Measurements from ENCODE around the gene FRAS1. TPM values are rescaled to one million over a fixed set of nuclear protein-coding genes. Genes with fewer than 3 reads are reported as not detected.

FRAS1 gene
- total and polyA plus RNA-seq, 2 donors (not counting 1 experiment from before 2014, with no cell fraction given): 0.03 to 0.12 TPM

GRCh38 chr4:78184584-78184983 lies 127.5 kb downstream of the FRAS1 start:
- H3K27ac Mint-ChIP-seq: no peak overlapping the region
- CTCF ChIA-PET: no interaction called here
- H3K27me3 Mint-ChIP-seq: peaks cover 2% of the 10 kb centered on the region
- intact Hi-C loops (cut with micrococcal nuclease): no loop called here
- H3K4me1 ChIP-seq (ENCODE audit: control insufficient read depth in 2 of 2, insufficient read depth in 2 of 2, low read length in 2 of 2): no peaks in the 10 kb centered on the region
- H3K27ac ChIP-seq (ENCODE audit: low read length in 2 of 2): no peak overlapping the region
- no peak overlapping the region for H3K4me3 Mint-ChIP-seq
- H3K4me3 ChIP-seq (ENCODE audit: control extremely low read depth in 1 of 5, extremely low read depth in 1 of 5, insufficient read depth in 1 of 5, low read depth in 2 of 5, low read length in 4 of 5): no peak overlapping the region
- no peak overlapping the region for H2AFZ ChIP-seq (ENCODE audit: insufficient read depth, low read depth, low read length, poor library complexity, severe bottlenecking)
- ATAC-seq (ENCODE audit: low read depth): no peak
- H3K27me3 ChIP-seq (replicated peaks in 1 of 4; ENCODE audit: control extremely low read depth in 1 of 4, control insufficient read depth in 3 of 4, insufficient read depth in 4 of 4, low read length in 3 of 4): no peaks in the 10 kb centered on the region
- no peaks in the 10 kb centered on the region for H3K4me1 Mint-ChIP-seq
- peaks cover 0 to 2% (median 0%) of the 10 kb centered on the region in 3 donors for H3K9me3 ChIP-seq (ENCODE audit: control extremely low read depth in 1 of 3, control insufficient read depth in 2 of 3, insufficient read depth in 1 of 3, low read length in 2 of 3)
- TF ChIP-seq EZH2 (IDR thresholded peaks at IDR 0.05; ENCODE audit: borderline replicate concordance, insufficient read depth, low read depth, low read length, poor library complexity, severe bottlenecking) (no peak), CTCF (IDR thresholded peaks at IDR 0.05) (no peak)
- no peaks in the 10 kb centered on the region for H4K20me1 ChIP-seq (ENCODE audit: control insufficient read depth, insufficient read depth, low read length, poor library complexity, severe bottlenecking)
- DNase-seq: no peak
- H3K9me3 Mint-ChIP-seq (ENCODE audit: insufficient read depth): no peaks in the 10 kb centered on the region
- H3K9ac ChIP-seq (ENCODE audit: low read length): no peak overlapping the region
- POLR2A ChIA-PET: no interaction called here
- no peaks in the 10 kb centered on the region for H3K79me2 ChIP-seq (ENCODE audit: control insufficient read depth, insufficient read depth, low read length)
- H3K36me3 ChIP-seq (replicated peaks in 1 of 2; ENCODE audit: control extremely low read depth in 1 of 2, control insufficient read depth in 1 of 2, extremely low read depth in 1 of 2, insufficient read depth in 2 of 2, low read length in 1 of 2): no peaks in the 10 kb centered on the region
- H3K4me2 ChIP-seq (replicated peaks; ENCODE audit: low read depth, low read length, poor library complexity, severe bottlenecking): no peak overlapping the region

- POLR2A ChIA-PET: no interaction called here
- Mint-ChIP-seq H3K4me3 (no peak overlapping the region), H3K27me3 (peaks cover 2% of the 10 kb centered on the region), H3K9me3 (ENCODE audit: insufficient read depth) (no peaks in the 10 kb centered on the region), H3K4me1 (no peaks in the 10 kb centered on the region), H3K27ac (no peak overlapping the region)
- ATAC-seq (ENCODE audit: low read depth): no peak
- no peak overlapping the region for H3K9ac ChIP-seq (ENCODE audit: low read length)
- no peak for TF ChIP-seq EZH2 (IDR thresholded peaks at IDR 0.05; ENCODE audit: borderline replicate concordance, insufficient read depth, low read depth, low read length, poor library complexity, severe bottlenecking)
- no peak for TF ChIP-seq CTCF (IDR thresholded peaks at IDR 0.05)
- no peak for DNase-seq
- H3K4me2 ChIP-seq (replicated peaks; ENCODE audit: low read depth, low read length, poor library complexity, severe bottlenecking): no peak overlapping the region
- peaks cover 0 to 2% (median 0%) of the 10 kb centered on the region in 3 donors for H3K9me3 ChIP-seq (ENCODE audit: control extremely low read depth in 1 of 3, control insufficient read depth in 2 of 3, insufficient read depth in 1 of 3, low read length in 2 of 3)
- no peaks in the 10 kb centered on the region for H3K27me3 ChIP-seq (replicated peaks in 1 of 4; ENCODE audit: control extremely low read depth in 1 of 4, control insufficient read depth in 3 of 4, insufficient read depth in 4 of 4, low read length in 3 of 4)
- H3K79me2 ChIP-seq (ENCODE audit: control insufficient read depth, insufficient read depth, low read length): no peaks in the 10 kb centered on the region
- no peak overlapping the region for H2AFZ ChIP-seq (ENCODE audit: insufficient read depth, low read depth, low read length, poor library complexity, severe bottlenecking)
- intact Hi-C loops (cut with micrococcal nuclease): no loop called here
- H4K20me1 ChIP-seq (ENCODE audit: control insufficient read depth, insufficient read depth, low read length, poor library complexity, severe bottlenecking): no peaks in the 10 kb centered on the region
- WGBS (ENCODE audit: insufficient coverage): 85% methylated on average over 1 of the region's 2 CpGs
- CTCF ChIA-PET: no interaction called here
- H3K4me3 ChIP-seq (ENCODE audit: control extremely low read depth in 1 of 5, extremely low read depth in 1 of 5, insufficient read depth in 1 of 5, low read depth in 2 of 5, low read length in 4 of 5): no peak overlapping the region
- H3K27ac ChIP-seq (ENCODE audit: low read length in 2 of 2): no peak overlapping the region
- H3K4me1 ChIP-seq (ENCODE audit: control insufficient read depth in 2 of 2, insufficient read depth in 2 of 2, low read length in 2 of 2): no peaks in the 10 kb centered on the region
- no peaks in the 10 kb centered on the region for H3K36me3 ChIP-seq (replicated peaks in 1 of 2; ENCODE audit: control extremely low read depth in 1 of 2, control insufficient read depth in 1 of 2, extremely low read depth in 1 of 2, insufficient read depth in 2 of 2, low read length in 1 of 2)
Observed at GRCh38 chr4:78185117-78185516, 128.0 kb downstream of the FRAS1 start.
